ENCODE measurements around the gene MAD1L1.
"Not testable (repeated sequence)": the region's sequence is repeated elsewhere in the genome, so short reads cannot be mapped to it uniquely, and the experiment has no call there.

MAD1L1 gene

DNA sequence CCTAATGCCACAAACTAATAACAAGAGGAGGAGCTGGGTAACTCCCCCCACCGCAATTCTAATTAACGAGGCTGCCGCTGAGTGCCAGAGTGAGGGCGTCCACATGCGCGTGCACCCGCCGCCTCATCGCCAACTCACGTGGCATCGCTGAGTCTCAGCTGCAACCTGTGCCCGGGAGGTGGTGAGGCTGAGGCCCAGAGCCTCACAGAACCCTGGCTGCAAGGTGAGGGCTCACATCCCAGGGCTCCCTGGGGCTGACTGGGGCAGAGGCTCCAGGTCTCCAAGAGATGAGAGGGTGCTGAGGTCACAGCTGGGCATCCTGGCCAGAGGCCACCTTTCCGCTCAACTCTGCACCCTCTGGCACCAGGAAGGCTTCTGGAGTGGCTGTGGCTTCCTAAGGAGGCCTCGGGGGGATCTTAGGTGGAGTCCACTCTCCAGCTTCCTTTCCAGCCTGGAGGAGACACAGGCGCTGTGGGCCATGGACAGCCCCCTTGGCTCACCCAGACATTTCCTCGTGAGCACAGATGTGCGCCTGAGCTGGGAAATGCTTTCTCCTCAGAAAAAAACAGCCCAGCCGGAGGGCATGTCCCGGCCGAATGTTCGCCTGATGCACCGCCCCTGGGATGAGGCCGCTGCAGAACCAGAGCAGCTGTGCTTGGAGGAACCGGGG is 242.6 kb downstream of the MAD1L1 start:
- no peak for DNase-seq (ENCODE audit: low read depth, low spot score)

- DNase-seq (ENCODE audit: low read depth, low spot score): no peak
Observed at GRCh38 chr7:1989049-1989860, 243.5 kb downstream of the MAD1L1 start.

GRCh38 chr7:1988533-1988930 is 244.2 kb downstream of the MAD1L1 start:
- no peak for DNase-seq (ENCODE audit: low read depth, low spot score)

DNA sequence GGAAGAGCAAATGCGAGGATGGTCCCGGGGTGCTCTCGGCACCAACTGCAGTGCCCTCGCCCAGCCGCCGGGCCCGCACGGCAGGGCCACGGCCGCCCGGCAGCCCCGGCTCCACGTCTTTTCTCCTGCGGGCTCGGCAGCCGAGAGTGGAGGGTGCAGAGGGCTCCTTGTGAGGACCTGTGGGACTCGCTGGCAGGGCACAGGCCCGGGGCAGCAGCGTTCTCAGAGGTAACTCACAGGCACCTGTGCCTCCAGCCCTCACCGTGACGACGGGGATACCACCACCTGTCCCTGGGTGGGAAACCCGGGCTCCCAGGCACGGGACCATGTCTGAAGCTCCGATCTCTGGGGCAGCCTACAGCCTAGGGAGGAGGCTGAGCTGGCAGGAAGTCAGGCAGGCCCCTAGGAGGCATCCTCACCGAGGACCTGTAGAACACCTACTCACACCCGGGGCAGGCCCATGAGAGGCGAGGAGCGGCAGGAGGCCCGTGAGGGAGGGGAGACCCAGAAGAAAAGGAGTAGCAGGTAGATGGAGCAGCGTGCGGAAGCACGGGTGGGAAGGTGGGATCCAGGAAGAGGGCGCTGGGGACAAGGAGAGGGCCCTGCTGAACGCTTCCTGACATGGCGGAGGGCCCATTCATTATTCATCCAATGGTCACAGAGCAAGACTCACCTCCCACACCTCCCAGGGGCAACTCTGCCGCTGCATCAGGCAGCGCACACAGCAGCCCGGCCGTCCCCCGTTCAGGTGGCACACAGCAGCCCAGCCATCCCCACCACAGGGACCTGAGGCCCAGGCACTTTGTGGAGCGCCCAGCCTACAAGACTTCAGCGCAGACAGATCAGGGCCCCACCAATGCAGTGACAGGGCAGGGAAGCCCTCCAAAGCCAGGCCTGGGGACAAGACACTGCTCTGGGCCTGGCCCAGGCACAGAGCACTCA is 244.9 kb downstream of the MAD1L1 start:
- no peak for DNase-seq (ENCODE audit: low read depth, low spot score)

DNA sequence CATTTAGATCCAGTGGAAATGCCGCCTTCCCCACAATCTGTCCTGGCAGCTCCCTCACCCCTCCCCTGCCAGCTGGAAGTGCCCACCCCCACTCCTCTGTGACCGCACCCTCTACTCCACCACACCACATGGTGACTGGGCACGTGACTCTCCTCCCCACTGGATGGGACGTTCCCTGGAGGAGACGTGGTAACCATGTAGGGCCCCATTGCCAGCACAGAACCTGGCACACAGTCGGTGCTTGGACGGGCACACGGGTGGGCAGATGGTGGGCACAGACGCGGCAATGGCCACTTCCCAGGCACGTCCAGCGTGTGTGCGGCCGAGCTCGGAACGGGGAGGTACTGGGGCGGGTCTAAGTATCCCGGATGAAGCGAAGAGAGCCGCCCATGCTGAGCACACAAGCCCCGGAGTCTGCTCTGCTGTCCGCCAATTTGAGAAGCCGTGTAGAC is 245.6 kb downstream of the MAD1L1 start:
- DNase-seq (ENCODE audit: low read depth, low spot score): no peak

DNA sequence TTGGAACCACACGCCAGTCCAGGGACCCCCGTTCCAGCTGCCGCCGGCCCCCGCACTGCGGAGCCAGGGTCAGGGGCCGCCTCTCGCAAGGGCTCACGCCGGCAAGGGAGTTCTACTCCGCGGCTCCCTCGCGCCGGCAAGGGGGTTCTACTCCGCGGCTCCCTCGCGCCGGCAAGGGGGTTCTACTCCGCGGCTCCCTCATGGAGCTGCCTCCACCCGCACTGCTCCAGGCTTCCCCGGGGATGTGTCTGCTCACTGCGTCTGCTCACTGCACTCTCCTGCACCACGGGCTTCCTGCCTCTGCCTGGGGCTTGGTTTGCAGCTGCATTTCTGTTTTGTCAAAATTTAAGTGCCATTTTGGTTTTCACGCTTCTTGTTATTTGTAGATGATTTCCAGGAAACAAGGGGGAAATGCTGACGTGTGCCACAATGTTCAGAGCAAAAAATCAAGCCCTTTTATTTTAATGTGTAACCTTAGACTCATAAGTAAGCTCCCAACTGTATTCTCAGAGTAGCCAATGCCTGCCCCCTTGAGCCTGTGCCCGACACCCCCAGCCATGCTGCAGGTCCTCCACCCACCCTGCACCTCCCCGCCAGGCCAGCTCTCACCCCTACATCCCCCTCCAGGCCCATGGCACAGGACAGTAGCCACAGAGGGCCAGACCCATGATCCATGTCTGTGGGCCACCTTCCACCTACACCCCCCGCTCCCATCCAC is 246.2 kb downstream of the MAD1L1 start:
- DNase-seq (ENCODE audit: low read depth, low spot score): no peak

- no peak for DNase-seq (ENCODE audit: low read depth, low spot score)
Observed at GRCh38 chr7:1985936-1986335, 246.8 kb downstream of the MAD1L1 start.

- DNase-seq (ENCODE audit: low read depth, low spot score): no peak
Observed at GRCh38 chr7:1985042-1985441, 247.7 kb downstream of the MAD1L1 start.

- DNase-seq (ENCODE audit: low read depth, low spot score): no peak
Observed at GRCh38 chr7:1981878-1982230, 250.9 kb downstream of the MAD1L1 start.

GRCh38 chr7:1981201-1981877 is 251.4 kb downstream of the MAD1L1 start:
- DNase-seq (ENCODE audit: low read depth, low spot score): no peak

DNA sequence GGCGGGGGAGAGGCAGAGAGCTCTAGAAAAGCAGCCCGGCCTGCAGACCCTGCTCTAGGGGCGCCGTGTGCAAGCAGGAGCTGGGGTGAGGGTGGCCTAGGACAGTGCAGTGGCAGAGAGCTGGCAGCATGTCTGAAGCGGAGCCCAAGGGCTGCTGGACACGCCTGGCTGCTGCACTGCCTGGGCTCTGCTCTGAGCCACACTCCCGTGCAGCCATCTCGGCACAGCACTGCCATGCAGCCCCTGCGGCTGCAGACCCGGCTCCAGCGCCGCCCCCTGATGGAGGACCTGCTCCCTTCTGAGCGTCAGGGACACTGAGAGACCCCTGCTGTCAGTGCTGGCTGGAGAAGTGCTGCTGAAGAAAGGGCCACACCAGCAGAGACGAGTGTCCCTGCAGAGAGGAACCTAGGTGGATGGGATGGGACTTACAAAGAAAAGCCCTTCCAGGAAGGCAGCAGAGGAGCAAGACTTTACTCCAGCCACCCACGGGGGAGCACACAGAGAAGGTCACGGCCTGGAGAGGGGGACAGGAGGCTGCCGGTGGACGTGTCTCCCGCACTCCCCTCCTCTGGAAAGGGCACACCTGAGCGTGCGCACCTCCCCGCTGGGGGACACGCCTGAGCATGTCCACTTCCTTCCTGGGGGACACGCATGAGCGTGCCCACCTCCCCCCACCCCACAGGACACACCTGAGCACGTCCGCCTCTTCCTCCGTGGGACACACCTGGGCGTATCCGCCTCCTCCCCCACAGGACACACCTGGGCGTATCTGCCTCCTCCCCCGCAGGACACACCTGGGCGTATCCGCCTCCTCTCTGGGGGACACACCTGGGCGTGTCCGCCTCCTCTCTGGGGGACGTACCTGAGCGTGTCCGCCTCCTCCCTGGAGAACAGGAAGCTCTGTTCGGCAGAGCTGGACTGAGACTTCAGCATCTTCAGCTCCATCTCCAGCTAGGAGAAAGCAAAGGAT is 252.9 kb downstream of the MAD1L1 start:
- DNase-seq (ENCODE audit: low read depth, low spot score): no peak

DNA sequence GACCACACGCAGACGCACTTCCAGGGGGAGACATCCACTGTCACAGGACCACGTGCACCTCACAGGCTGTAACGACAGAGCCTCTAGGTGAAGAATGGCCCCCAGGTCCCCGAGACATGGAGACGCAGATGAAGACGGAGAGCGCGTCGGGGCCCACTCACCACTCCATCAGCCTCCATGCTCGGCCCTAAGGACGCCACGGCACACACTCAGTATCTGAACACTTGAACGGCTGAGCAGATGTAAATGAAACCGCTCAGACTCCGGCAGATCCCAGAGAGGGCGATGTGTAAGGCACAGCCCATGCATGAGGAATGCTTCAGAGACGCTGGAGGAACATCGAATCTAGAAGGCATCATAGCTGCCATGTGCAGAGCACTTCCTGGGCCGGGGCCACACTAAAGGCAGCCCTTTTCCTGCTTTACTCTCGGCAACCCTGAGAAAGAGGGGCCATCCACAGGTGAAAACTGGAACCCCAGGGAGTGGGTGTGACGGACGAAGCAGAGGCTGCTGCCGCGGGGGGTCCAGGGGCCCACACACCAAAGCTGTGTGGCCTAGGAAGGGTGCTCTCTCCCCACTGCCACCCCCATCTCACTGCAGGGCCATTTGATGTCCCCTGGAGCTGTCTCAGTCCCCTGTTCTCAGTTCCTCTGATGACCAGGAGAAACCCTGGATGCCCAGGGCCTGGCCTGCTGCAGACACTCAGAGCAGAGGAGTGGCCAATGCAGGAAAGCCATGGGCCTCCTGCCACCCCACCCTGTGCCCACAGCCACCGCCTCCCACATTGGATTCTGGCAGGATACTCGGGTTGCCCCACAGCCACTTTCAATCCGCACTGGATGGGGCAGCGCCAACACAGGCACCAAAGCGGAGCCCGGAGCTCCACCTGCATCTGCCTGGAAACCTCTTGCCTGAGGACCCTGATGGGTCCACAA is 253.8 kb downstream of the MAD1L1 start:
- no peak for DNase-seq (ENCODE audit: low read depth, low spot score)

- DNase-seq (ENCODE audit: low read depth, low spot score): no peak
Observed at GRCh38 chr7:1977876-1978441, 254.8 kb downstream of the MAD1L1 start.

- no peak for DNase-seq (ENCODE audit: low read depth, low spot score)
Observed at GRCh38 chr7:1977059-1977875, 255.5 kb downstream of the MAD1L1 start.

- not testable (repeated sequence) for DNase-seq (ENCODE audit: low read depth, low spot score)
Observed at GRCh38 chr7:1976521-1976920, 256.2 kb downstream of the MAD1L1 start.

DNA sequence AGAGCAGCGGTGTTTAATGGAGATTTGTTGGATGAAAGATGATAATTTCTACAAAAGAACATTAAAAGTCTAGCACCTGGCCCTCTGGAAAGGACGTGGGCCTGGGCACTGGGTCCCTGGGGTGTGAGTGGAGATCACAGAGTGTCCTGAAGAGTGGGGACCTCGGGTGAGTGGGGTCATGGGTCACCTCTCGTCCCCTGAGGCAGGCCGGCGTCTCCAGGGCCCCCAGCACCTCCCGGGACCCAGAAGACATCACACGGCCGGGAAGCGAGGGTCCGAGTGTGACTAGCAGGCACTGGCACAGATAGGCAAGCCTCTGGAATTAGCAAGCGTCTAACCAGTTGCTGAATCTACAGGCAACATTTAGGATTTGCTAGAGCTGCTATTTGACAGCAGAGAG is 257.2 kb downstream of the MAD1L1 start:
- DNase-seq (ENCODE audit: low read depth, low spot score): no peak

GRCh38 chr7:1975179-1975578 is 257.6 kb downstream of the MAD1L1 start:
- DNase-seq (ENCODE audit: low read depth, low spot score): no peak

All from astrocyte of the hippocampus (primary cell).